Stimulated activated CD4-positive, alpha-beta T cell treated with anti-CD3 and anti-CD28 coated beads, Interleukin-15, amount 100 ng/mL, for 1 hour (primary cell): ENCODE measurements around the gene RNF19B.
A peak's percentile ranks its signal among the peaks of the same experiment; 100 is the strongest.
"Not testable (repeated sequence)": the region's sequence is repeated elsewhere in the genome, so short reads cannot be mapped to it uniquely, and the experiment has no call there.

Experiments used
- DNase-seq, 2 donors: peaks; one replicate each; pipeline ENCODE4 v3.0.0-alpha.2; 2020; ENCODE audit warnings: low read depth in 1 of 2, low spot score in 1 of 2

The RNF19B gene

DNA sequence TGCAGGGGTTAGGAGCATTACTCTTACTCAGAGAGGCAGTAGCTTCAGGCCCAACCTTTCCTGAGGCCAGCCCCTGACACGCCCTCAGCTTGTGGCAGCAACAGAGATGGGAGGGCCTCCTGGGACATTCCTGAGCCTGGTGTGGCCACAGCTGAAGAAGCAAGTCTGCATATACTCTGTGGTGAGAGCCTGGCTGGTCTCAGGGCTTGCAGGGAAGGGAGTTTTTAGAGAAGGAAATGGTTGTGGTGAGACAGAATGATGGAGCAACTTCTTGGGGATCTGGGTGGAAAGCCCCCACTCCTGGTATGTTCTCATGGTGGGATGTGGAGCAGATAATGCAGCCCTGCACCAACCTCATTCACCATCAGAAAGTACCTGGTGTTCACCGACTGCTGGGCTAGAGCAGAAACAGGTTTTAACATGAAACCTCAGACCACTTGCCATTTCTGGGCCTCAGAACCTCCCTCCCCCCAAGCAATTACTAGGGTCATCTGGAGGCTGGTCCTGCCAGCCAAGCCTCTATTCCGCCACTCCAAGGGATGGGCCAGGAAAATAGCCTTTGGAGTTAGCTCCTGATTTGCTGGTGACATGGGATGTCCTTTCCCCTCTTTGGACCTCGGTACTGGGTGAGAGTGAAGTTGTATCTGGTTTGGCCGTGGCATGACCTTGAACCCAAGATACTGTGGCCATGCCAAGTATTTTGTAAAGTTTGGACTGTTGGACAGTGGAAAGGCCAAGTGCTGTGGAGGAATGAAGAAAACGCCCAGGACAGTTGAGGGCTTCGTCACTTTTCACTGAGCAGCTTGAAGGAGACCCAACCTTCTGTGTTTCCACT, 28.1 kb upstream of the RNF19B start:
- peak in 1 of 2 donors; percentile 21 for DNase-seq

DNA sequence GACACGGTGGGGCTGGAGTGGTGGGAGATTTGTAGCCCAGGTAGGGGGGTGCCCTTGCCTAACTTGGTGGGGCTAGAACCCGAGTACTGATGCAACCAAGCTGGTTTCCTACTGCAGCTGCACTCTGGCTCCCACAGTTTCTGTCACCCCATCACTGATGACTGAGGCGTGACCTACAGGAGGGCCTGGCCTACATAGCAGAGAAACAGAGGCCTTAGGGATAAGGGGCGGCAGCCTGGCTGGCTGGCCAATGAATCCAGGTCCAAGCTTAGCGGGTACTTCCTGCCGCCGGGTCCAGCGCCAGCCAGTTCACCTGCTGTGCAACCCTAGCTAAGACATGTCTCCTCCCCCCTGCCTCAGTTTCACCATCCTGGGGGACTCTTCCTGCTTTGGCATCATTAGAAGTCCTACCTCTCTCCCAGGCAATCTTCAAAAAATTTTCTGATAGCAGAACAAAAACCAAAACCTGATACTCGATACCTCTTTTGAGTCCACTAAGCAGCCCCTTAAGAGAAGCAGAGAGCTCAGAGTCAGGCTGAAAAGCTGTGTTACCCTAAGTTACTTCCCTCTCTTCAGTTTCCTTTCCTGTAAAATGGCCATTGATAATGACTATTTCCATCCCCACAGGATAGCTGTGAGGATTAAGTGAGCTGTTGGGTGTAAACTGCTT, 27.3 kb upstream of the RNF19B start:
- DNase-seq, result no peak

DNA sequence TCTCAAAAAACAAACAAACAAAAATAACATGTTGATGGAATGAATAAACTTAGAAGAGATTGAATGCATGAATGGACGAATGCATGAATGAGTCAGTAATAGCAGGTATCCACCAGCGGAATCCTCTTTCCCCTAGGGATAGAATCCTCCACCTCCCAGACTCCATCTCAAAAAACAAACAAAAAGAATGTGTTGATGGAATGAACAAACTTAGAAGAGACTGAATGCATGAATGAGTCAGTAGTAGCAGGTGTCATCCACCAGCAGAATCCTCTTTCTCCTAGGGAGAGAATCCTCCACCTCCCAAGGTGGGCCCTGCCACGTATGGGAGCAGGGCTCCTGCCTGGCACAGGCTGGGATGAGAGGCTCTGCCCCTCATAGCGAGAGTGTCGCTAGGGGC, 26.8 kb upstream of the RNF19B start:
- no peak for DNase-seq

DNA sequence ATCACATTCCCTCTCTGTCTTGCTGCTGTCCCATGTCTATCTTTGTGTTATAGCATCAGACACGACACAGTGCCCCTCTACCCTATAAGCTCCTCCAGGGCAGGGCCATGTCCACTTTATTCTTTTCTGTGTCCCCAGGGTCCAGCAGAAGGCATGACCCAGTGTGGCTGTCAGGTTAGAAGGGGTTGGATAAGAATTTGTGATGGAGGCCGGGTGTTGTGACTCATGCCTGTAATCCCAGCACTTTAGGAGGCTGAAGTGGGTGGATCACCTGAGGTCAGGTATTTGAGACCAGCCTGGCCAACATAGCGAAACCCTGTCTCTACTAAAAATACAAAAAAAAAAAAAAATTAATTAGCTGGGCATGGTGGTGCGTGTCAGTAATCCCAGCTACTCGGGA, 26.3 kb upstream of the RNF19B start:
- DNase-seq, result no peak

DNA sequence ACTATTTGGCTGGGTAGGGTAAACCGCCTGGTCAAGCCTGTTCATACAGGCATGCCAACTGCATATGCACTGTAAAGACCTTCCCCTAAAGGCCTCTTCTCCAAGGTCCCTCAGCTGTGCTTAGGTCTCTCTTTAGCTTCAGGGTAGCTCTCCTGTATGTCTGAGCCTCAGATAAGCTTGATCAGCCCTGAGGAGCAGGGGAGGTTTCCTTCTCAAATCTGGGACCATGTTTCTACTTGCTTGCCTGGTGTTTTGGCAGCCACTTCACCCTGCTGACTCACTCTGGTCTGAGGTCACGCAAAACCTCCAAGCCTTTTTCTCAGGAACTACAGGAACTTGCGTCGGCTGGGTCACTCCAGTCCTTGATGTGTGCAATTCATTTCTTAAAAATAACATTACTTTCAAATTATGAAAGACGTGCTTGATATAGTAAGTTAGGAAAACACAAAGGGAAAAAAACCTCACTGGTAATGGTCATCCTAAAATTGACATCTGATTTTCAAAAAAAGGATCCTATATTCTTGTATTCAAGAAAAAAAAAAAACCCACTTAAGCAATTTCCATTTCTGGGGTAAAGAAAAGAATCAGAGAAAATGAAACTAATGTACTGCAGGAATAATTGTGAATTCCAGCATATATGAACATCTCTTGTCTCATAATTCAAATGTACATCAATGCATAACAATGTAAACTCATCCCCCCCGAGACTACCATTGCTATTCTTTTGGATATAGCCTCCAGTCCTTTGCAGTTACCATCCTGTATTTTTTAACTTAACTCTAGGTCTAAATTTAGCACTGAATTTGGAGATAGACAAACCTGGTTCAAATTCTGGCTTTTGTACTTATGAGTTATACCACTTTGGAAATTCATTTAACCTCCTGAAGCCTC, 24.8 kb upstream of the RNF19B start:
- DNase-seq, result no peak

DNA sequence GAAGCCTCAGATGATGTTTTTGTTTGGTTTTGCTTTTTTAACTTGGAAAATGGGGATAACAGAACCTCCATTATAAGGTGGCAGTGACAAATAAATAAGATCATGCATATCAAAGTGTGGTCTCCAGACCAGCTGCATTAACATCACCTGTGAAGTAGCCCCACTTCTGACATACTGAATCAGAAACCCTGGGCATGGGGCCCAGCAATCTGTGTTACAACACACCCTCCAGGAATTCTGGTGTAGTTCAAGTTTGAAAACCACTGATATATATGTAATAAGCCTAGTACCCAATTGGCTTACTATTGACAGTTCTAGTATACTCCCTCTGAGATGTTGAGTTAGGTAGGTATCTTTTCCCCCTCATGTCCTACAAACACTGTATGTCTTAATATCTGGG, 24.1 kb upstream of the RNF19B start:
- DNase-seq, result no peak

DNA sequence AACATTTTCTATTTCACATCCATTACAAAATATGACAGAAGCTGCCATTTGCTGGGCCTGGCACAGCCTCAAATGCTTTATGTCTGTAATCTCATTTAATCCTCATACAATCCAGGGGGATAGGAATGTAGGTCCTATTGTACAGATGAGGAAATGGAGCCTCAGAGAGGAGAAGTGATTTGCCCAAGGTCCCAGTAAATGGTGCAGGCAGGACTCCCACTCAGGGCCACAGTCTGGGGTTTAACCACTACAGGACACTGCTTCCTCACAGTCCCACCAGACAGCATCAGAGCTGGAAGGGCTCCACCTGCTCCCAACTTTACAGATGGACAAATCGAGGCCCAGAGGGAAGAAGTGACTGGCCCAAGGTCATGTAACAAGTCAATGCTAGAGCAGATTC, 20.6 kb upstream of the RNF19B start:
- no peak for DNase-seq

DNA sequence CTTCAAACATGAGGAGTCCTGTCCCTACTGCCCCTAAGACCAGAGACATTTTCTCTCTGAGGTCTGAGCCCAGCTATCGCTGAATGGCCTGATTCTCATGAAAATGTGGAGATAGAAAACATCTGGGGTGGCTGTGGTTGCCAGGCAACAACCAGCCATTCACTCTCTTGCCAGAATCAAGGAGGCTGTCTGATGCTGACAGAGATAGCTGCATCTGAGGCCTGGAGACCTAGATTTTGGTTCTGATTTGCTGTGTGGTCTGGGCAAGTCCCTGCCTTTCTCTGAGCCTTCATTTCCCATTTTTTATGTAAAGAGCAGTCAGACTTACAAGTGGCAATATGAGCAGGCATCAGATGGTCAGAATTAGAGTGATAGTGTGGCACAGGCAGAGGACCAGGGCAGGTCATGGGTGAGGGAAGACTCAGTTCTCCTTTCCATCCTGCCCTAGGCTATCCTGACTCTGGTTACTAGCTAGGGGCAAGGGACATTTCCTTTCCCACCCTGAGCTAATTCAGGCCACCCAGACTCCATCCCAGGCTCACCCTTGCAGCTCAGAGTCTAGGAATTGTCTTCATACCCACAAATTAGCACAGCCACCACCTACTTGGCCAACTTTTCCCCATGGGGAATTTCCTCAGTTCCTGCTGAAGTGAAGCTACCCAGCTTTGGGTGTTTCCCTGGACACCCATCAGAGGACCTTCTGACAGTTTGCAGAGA, 20.0 kb upstream of the RNF19B start:
- no peak for DNase-seq

DNA sequence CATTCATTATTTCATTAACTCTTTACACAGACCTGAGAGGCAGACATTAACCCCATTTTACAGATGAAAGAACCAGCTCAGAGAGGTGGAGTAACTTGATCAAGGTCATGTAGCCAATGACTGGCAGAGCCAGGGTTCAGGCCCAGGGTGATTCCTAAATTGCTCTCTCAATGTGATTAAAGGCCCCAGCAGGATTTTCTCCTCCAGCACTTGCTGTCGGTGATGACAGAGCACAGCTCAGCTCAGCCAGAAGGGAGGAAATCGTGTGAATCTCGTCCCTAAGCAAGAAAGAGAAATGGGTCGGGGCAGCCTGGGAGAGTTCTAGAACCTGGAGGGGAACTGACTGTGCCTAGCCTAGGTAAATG, 19.5 kb upstream of the RNF19B start:
- DNase-seq, result no peak

DNA sequence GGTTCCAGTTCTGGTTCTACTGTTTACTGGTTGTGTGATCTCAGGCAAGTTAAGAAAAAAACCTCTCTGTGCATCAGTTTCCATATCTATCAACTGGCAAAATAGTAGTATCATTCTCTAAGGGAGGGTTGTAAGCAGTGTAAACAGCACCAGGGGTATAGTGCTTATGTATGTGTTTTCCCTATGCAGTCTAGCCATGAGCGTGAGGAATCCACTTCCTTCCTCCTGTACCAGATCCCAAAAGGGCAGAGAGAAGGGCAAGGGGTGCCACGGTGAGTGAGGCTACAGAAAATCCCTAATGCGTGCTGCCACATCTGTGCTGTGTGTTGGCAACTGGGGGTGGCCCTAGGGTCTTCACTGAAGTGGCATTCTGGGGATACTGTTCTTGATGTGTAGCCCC, 18.4 kb upstream of the RNF19B start:
- no peak for DNase-seq

DNA sequence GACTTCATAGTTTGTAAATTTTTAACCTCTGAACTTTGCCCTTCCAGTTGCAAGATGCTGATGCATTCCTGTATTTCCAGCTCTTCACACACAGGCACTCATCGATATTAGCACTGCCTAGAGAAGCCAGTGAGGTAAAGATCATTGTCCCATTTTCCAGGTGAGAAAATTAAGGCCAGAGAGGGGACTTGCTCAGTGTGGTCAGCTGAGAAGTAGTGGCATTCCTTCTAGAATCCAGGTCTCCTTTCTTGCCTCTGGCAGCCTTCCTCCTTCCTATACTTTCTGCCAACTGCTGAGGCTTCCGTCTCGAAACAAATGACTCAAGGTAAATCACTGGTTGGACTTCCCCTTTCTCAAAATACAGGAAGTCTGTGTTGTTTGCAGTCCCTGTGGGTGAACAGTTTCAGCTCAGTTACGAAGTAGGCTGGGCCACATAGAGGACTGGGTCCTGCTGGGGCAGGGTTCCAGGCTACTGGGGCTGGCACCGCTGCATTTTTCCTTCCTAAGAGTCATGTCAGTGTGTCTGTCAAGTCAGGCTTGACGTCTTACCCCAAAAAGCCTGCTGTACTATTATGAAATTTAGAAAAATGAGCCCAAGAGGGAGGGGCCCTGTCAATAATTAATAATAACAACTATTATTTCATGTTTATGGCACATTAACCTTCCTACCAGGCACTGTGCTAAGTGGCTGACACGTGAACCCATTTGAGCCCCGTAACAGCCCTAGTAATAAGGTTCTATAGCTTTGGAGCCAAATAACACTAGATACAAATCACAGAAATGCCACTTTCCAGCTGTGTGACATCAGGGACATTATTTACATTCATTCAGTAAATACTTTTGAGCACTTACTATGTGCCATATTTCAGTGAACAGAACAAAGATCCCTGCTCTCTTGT, 16.6 kb upstream of the RNF19B start:
- peak; percentile 33 to 35 for DNase-seq

DNA sequence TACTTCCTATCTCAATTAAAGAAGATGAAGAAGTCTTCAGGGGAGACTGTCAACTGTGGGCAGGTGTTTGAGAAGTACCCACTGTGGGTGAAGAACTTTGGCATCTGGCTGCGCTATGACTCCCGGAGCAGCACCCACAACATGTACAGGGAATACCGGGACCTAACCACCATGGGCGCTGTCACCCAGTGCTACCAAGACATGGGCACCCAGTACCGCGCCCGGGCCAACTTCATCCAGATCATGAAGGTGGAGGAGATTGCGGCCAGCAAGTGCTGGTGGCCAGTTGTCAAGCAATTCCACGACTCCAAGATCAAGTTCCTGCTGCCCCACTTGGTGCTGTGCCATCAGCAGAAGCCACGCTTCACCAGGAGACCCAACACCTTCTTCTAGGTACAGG, 15.5 kb upstream of the RNF19B start:
- DNase-seq, result no peak

DNA sequence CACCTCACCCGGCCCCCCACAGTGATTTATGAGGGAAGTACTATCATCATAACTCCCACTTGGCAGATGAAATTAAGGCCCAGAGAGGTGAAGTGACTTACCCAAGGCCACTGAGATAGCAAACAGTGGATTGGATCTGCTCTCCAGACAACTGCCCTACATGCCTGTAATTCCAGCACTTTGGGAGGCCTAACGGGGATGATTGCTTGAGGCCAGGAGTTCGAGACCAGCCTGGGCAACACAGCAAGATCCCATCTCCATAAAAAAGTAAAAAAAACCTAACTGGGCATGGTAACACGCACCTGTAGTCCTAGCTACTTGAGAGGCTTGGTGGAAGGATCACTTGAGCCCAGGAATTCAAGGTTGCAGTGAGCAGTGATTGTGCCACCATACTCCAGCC, 14.2 kb upstream of the RNF19B start:
- DNase-seq, result no peak

DNA sequence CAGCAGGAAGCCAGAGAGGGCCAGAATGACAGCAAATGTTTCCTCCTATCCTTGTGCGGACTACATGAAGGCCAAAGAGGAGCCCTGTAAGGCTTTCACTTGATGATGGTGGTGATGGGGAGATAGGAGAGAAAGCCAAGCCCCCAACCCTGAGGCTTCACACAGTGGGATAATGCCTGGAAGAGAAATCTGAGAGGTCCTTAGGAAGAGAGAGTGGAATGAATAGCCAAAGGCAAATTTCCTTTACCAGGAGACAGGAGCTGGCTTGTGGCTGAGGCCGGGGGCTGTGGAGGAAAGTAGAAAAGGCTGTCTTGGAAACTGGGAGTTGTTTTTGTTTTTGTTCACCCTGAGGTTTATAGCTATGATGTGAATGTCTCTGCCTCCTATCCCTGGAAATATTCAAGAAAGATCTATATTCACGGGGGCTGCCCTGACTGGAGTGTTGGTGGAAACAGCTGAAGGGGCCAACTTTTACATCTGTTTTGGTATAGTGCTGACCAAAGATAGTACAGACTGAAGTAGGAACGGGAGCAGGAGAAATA, 13.0 kb upstream of the RNF19B start:
- no peak for DNase-seq

DNA sequence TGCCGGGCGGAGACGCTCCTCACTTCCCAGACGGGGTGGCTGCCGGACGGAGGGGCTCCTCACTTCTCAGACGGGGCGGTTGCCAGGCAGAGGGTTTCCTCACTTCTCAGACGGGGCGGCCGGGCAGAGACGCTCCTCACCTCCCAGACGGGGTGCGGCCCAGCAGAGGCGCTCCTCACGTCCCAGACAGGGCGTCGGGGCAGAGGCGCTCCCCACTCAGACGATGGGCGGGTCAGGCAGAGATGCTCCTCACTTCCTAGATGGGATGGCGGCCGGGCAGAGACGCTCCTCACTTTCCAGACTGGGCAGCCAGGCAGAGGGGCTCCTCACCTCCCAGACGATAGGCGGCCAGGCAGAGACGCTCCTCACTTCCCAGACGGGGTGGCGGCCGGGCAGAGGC, 10.4 kb upstream of the RNF19B start:
- not testable (repeated sequence) for DNase-seq

DNA sequence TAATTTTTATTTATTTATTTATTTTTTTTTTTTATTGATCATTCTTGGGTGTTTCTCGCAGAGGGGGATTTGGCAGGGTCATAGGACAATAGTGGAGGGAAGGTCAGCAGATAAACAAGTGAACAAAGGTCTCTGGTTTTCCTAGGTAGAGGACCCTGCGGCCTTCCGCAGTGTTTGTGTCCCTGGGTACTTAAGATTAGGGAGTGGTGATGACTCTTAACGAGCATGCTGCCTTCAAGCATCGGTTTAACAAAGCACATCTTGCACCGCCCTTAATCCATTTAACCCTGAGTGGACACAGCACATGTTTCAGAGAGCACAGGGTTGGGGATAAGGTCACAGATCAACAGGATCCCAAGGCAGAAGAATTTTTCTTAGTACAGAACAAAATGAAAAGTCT, 8.8 kb upstream of the RNF19B start:
- not testable (repeated sequence) for DNase-seq

DNA sequence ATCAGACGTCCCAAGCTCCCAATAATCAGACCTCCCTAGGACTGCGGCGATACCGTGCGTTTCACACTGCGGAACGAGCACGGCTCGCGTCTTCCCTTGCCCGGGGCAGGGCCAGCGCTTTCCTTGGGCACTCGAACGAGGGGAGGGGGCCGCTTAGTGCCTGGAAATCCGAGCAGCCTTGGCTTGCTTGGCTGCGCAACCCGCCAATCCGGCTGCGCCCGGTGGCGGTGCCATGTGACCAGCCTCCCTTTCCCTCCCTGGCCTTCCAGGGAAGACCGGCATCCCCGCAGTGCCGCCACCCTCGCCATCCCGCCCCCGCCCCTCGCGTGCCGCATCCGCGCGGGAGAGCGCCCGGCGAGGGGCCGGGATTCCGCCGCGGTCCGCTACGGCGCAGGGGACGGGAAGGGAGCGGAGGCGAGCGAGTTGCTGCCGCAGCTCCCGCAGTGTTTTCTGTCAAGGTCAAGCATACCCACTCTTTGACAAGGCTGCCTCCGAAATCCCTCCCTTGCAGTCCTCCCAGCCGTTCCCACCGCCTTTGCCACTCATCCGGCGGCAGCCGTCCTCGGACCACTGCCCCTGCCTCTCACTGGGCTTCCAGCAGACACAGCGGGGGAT, 8.3 kb upstream of the RNF19B start:
- DNase-seq, result no peak

DNA sequence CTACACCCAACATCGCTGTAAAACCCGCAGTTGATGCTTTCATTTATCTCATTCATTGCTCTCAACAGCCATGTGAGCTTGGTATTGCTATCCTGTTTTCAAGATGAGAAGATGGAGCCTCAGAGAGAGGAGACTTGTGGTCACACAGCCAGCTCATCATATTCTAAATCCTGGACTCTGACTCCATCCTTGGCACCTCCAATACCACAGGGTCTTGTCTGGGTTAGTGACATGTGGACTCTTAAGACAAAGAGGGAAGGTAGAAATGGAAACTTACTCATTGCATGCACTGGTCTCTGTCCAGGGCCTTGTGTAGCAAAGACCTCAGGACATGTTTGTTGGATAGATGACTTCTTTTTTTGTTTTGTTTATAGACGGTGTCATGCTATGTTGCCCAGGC, 7.0 kb upstream of the RNF19B start:
- DNase-seq, result no peak

DNA sequence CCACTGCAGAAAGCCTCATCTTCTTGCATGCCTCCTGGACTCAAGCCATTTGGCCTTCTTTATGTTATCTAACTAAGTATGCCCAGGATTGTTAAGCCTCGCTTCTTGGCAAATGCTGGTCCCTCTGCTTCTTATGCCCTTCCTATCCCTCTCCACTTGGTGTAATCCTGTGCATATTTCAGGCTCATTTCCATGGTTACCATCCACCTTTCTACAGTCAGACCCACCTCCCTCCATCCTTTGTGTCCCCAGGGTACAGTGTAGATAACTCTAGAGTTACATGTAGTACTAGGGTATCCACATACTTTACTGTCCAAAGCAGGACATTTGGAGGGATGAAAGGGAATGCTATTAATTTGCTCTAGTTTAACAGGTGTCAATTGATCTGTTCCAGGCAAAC, 6.5 kb upstream of the RNF19B start:
- no peak for DNase-seq

DNA sequence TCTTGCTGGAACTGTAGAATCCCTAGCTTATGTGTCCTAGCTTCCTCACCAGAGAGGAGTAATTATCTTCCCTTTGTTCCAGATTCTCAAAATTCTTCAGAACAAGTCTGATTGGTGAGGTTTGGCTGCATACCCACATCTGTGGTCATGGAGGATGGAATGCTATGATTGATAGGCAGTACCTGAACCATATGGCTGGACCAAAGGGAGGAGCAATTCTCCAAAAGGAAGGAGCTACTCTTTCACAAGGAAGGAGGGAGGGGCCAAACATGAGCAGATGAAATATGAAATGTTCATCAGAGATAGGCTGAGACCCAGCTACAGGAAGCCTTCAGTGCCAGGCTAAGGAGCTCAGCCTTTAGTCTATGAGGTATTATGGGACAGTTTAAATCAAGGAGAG, 5.0 kb upstream of the RNF19B start:
- DNase-seq, result no peak
